GM18951 (cell line): ENCODE results near the gene EIF2D.

ENCODE experiments used
- POLR2A ChIP-seq: IDR thresholded peaks from 4 replicates; pipeline ENCODE4 v1.6.1; 2011; ENCODE audit warnings: mild to moderate bottlenecking; ENCODE audit not compliant: insufficient read length, insufficient read depth; ENCODE audit errors: extremely low read depth
- in situ Hi-C: fragments of 300-500 bp; cut with MboI; formaldehyde crosslinking; loops from one replicate; pipeline ENCODE4 v1.12.0; 2022; ENCODE audit warnings: low sequenced_read_pairs, mixed read lengths, inconsistent platforms; ENCODE audit not compliant: unreplicated experiment

Gene EIF2D

GRCh38 chr1:206589206-206589605, 23.1 kb downstream of the EIF2D start:
- no peak for TF ChIP-seq POLR2A
- in situ Hi-C loops = no loop called here

- in situ Hi-C loops = no loop called here
- TF ChIP-seq POLR2A = no peak
Measured at GRCh38 chr1:206588492-206588891, 23.8 kb downstream of the EIF2D start.

- no peak for TF ChIP-seq POLR2A
- in situ Hi-C loops = no loop called here
Measured at GRCh38 chr1:206587904-206588303, 24.4 kb downstream of the EIF2D start.

- in situ Hi-C loops = no loop called here
- no peak for TF ChIP-seq POLR2A
Measured at GRCh38 chr1:206586501-206587445, 25.5 kb downstream of the EIF2D start.

- no peak for TF ChIP-seq POLR2A
- in situ Hi-C loops = loop anchor here (5.0 kb wide), 2 partner anchors 37 to 97 kb away; no protein-coding TSS in a partner anchor
Measured at GRCh38 chr1:206584683-206585082, 27.6 kb downstream of the EIF2D start.

GRCh38 chr1:206583707-206584648, 28.3 kb downstream of the EIF2D start:
- TF ChIP-seq POLR2A = no peak
- in situ Hi-C loops = loop anchor here (5.0 kb wide), 2 partner anchors 37 to 97 kb away; no protein-coding TSS in a partner anchor

GRCh38 chr1:206582971-206583706, 29.1 kb downstream of the EIF2D start:
- in situ Hi-C loops = loop anchor here (5.0 kb wide), 2 partner anchors 36 to 96 kb away; no protein-coding TSS in a partner anchor
- no peak for TF ChIP-seq POLR2A

GRCh38 chr1:206582537-206582936, 29.7 kb downstream of the EIF2D start:
- TF ChIP-seq POLR2A = no peak
- in situ Hi-C loops = loop anchor here (5.0 kb wide), 2 partner anchors 35 to 95 kb away; no protein-coding TSS in a partner anchor

- in situ Hi-C loops = loop anchor here (5.0 kb wide), 2 partner anchors 34 to 94 kb away; no protein-coding TSS in a partner anchor
Measured at GRCh38 chr1:206581571-206581981, 30.7 kb downstream of the EIF2D start.

GRCh38 chr1:206581114-206581497, 31.2 kb downstream of the EIF2D start:
- in situ Hi-C loops = loop anchor here (5.0 kb wide), 2 partner anchors 34 to 94 kb away; no protein-coding TSS in a partner anchor

More at GRCh38 chr1:206581571-206581981, 30.7 kb downstream of the EIF2D start:
- TF ChIP-seq POLR2A = no peak

- in situ Hi-C loops = loop anchor here (5.0 kb wide), 2 partner anchors 33 to 93 kb away; no protein-coding TSS in a partner anchor
- no peak for TF ChIP-seq POLR2A
Measured at GRCh38 chr1:206580438-206581113, 31.7 kb downstream of the EIF2D start.
